GM21717 (cell line): Measurements from ENCODE around the gene GALNT10.
"Not testable (repeated sequence)": the region's sequence is repeated elsewhere in the genome, so short reads cannot be mapped to it uniquely, and the experiment has no call there.

Experiments used
- ATAC-seq: cut with Tn5 transposase; IDR thresholded peaks from one replicate; pipeline ENCODE4 v1.9.1; 2021; ENCODE audit warnings: mild to moderate bottlenecking, moderate library complexity; ENCODE audit not compliant: unreplicated experiment

The GALNT10 gene

DNA sequence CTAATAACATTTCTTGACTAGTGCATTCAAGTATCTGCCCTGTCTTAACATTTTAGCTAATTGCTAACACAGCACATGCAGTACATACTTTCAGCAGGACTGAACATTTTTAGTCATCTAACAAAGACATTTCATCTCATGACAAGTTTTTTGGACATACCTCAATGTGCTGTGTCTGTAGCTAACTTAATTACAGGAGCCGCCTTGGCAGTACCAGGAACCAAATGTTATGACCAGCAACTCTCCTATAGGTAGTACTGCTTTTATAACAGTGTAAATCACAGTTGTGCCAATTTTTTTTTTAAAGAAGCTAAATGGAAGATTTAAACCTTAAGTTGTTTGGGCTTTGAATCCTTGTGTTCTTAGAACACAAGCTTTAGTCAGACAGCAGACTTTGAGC is 155.9 kb downstream of the GALNT10 start:
- no peak for ATAC-seq

DNA sequence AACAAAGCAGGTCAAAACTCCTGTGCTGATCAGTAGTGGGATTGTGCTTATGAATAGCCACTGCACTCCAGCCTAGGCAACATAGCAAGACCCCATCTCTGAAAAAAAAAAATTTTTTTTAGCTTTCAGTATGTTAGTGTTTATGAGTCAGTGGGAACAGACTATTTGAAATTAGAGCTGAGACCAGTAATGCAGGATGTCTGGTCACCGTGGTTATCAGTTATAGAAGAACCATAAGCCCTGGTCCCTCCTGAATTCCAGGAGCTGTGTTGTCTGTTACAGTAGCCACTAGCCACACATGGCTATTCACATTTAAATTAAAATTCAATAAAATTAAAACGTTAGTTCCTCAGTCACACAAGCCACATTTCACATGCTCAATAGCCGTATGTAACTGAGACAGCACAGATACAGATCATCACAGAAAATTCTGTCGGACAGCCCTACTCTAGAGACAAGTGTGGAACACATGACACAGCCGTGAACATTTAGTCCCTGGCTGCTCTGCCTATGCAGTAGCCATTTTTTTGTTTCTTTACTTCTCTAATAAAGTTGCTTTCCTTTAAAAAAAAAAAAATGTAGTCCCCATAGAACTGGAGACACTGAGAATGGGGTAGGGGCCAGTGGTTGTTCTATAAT is 159.2 kb downstream of the GALNT10 start:
- no peak for ATAC-seq

DNA sequence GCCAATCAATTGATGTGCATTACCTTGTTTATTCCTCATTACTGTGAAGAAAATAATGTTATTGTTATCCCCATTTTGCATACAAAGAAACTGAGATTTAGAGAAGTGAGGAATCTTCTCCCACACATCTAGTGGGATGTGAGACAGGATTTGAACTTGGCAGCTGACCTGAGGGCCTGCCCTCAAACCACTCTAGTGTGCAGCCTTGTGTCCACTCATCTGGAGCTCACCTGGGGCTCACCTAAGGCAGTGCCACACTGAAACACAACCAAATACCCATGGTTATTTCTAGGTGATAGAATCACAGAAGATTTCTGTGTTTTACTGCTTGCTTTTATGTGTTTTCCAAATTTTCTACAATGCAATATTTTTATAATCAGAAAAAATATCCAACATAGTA is 160.6 kb downstream of the GALNT10 start:
- ATAC-seq: no peak

DNA sequence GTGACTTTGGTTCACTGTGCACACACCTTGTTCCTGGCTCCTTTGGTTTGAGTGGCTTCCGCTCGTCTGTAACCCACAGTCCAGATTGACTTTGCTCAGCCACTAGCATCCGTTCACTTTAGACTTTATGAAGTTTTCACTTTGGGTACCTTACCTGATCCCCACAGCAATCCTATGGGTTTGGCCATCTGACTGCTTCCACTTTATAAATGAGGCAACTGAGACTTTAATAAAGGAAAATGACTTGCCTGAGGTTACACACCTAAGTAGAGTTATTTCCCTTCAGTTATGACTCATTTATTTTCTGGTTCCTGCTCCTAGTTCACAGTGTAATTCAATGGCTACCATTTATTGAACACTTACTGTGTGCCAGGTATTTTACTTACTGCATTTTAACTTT is 161.0 kb downstream of the GALNT10 start:
- peak; percentile 45 for ATAC-seq

DNA sequence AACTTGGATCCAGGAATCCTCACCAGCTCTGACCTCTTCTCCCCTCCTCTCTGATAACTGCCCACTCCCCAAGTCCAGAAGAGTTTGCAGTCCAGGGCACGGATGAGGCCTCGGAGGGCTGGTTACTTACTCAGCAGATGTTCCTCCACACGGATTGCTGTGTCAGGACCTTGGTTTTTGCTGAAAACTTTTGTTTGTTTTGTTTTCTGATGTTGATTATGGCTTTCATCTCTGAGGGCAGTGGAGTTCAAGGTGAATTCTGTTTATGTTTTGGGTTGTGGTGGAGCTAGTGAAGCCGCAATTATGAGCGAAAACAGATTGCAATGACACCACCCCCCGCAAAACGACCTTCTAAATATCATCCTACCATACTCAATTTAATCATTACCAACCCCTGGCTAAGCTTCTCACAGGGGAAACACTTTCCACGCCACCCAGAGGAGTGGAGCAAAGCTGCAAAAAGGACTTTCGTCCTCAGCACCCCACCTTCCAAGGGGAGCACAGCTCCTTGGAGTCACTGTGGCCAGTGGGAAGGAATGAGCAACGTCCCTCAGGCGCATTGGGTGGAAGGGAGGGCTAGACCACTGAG is 162.5 kb downstream of the GALNT10 start:
- ATAC-seq: no peak

DNA sequence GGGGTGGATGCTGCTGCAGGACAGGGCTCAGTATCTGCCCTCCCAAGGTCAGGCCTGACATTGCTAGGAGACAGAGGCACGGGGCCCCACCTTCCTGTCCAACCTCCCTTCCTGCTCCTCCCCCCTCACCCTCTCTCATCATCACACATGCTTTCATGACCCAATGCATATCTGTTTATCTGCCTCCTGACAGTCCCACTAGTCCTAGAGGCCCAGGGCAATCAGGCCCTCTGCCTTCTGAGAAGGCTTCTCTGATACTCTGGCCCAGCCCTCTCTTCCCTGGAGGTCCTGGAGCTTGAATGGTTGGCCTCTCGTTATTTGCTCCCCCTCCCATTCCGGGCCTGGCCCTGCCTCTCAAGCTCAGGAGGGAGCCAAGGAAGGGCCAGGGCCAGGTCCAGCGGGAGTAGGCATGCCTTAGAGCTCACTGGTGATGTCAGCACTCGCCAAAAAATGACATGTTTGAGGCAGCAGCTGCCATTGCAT is 164.6 kb downstream of the GALNT10 start:
- ATAC-seq: no peak

DNA sequence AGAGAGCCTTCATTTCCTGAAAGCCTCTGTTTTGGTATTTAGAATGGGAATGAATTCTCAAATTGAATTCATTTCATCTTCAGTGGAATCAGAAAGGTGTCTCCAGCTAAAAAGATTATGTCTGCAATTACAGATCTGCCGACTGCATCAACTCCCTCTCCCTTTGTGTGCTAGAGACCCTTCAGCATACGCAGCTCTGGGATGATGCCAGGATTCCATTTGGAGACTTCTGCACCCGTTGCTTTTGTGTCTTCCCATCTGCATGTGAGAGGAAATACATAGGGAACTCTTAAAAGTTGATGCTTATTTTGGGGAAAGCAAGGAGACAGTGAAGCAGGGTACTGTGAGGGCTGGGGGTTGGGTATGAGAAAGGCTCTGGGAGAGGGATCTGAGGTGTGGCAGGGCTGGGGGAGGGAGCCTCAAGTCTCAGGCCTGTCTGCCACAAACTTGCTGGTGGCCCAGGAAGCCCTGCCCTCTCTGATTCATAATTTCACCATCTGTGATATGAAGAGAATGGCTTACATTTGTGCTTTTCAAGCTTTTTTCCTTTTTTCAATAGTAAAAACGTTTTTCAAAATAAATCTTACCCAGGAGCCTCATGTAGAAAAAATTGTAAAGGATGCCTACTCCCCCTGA is 165.6 kb downstream of the GALNT10 start:
- ATAC-seq: no peak

DNA sequence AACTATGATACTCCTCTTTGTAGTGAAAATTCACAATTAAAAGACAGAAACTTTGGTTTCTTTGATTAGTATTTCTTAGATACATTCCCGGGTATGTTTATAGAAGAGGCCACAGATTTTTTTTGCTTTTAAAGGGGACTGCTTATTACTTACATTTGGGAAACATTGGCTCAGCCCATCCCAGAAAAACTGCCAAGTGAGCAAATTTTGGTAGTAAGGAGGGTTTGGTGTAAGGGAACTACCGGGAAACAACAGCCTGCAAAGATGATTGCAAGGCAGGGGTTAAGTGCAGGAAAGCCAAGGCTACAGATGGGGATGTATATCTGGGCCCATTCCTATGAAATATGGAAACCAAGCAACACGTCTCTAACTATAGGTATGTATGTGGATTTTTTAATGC is 166.4 kb downstream of the GALNT10 start:
- no peak for ATAC-seq

DNA sequence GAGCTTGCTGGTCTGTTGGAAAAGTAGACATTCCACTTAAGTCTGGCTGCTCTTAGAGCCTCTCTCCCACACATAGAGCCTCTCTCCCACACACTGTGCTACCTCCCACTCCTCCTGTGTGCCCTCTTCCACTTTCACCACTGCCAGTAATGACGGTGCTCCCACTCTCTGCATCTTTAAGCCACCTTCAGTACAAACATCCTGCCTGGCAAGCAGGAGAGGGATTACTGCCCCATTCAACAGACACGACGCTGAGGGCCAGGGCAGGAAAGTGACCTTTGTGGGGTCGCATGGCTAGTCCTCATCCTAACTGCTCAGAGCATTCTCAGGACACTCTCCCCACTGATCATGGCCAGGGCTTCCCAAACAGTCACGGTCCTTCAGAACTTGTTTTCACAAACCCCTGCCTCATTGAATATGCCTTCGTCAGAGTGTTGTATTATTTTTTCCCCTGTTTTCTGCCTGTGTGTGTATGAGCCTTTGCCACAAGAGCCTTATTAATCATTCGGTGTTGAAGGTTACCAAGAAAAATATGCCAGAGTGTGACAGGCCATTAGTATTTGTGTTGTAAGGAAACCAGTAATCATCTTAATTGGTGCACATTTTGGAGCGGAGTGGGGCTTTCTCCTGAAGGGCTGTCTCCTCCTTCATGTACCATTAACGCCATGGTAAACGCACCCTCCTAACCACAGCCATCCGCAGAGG is 168.1 kb downstream of the GALNT10 start:
- no peak for ATAC-seq

DNA sequence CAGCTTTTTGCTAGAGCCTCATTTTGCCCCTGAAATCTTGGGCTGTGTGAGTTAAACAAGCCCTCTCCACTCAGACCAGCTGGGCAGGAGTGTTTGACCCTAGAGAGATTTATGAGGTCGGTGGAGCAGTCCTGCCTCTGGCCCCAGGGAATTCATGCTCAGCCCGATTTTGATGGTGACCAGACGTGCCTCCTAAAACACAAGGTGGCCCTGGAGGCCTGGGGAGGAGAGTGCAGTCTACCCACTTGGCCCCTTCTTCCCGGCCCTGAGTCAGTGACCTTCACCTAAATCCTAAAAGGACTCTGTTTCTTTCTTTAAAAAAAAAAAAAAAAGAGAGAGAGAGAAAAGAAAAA is 168.7 kb downstream of the GALNT10 start:
- no peak for ATAC-seq

DNA sequence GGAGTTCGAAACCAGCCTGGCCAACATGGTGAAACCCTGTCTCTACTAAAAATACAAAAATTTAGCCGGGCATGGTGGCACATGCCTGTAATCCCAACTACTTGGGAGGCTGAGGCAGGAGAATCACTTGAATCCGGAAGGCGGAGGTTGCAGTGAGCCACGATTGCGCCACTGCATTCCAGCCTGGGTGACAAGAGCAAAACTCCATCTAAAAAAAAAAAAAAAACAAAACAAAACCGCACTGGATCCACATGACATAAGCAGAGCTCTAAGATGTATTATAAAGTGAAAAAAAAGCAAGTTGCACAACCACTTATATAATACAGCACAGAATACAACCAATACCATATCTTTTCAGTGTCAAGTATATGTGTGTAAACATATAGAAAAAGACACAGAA is 169.7 kb downstream of the GALNT10 start:
- not testable (repeated sequence) for ATAC-seq

DNA sequence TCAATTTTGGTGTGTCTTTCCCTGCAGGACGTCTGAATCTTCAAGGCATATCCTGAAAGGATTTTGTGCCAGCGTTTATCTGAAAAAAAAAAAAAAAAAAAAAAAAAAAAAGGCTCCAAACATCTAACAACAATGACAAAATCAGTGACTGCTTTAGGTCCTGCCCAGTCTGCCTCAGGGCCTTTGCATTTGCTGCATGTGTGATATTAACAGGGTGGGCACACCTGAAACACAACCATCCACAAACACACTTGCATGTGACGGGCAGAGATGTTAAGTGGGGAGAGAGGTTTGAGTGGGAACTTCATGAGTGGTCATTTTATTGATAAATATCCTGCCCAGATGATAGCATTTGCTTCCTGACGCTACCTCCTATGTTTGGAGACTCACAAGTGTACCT is 172.9 kb downstream of the GALNT10 start:
- no peak for ATAC-seq

DNA sequence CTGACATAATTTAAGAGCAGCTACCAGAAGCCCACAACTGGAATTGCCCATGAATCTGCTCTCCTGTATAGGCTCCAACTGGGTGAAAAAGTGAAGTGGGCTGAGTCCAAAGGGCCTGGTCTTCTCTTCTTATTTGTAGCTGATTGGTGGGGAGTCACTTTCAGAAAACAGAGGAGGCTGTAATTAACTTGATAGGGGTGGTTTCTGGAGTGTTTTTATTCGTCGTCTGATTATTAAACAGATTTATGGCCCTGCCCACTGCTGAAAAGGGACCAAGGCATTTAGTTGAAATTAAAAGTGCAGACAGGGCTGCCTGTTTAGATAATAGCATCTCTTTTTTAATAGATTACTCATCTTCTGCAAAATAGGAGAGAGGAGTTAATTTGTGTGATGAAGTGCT is 174.2 kb downstream of the GALNT10 start:
- no peak for ATAC-seq

DNA sequence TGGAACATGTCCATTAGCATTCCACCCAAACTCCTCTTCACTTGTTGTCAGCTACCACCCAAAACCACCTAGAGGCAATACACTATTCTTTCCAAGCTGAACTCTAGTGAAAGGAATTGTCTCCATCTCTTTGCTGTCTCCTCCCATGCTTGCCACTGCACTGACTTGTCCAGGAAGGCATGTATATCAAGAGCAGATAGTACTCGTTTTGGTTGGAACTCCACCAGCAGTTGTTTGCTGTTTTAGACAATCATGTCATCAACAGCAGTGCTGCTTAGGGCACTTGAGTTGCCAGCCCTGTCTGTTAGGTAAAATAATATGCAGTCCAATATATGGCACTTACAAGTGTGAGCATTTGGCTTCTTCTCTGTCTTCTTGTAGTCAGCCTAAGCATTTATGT is 175.3 kb downstream of the GALNT10 start:
- ATAC-seq: no peak

DNA sequence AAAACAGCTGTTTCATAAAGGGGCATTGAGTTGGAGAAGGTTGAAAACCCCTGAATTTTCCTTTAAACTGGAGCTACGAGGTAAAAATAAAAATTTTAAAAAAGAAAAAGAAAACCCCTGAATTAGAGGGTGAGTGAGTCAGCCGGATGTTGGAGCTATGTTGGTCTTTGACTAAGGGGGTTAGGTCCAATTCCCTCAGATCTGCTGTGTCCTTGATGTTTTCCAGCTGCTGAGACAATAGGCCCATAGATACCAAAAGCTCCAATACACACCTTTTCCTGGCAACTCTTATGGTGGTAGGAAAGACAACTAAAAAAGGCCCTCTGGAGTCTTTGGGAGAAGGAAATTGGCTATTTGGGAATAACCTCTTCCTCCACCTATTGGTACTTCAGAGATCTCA is 175.8 kb downstream of the GALNT10 start:
- ATAC-seq: no peak

DNA sequence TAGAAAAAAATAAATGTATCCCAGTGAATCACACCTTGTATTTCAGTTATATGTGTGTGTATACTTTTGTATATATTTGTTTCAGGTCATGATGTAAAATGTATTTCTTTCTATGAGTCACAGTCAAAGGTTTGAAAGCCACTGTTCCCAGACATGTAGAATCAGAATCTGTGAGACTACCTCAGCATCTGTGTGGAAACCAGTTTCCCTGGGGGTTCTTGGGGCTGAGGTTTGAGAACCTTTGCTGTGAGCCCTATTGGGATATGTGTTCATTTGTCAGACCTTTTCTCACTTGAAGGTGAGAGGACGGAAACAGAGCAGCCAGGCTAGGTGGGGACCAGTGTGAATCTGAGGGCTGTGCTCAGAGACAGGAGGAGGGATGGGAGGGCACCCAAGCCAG is 176.6 kb downstream of the GALNT10 start:
- peak; percentile 42 for ATAC-seq

DNA sequence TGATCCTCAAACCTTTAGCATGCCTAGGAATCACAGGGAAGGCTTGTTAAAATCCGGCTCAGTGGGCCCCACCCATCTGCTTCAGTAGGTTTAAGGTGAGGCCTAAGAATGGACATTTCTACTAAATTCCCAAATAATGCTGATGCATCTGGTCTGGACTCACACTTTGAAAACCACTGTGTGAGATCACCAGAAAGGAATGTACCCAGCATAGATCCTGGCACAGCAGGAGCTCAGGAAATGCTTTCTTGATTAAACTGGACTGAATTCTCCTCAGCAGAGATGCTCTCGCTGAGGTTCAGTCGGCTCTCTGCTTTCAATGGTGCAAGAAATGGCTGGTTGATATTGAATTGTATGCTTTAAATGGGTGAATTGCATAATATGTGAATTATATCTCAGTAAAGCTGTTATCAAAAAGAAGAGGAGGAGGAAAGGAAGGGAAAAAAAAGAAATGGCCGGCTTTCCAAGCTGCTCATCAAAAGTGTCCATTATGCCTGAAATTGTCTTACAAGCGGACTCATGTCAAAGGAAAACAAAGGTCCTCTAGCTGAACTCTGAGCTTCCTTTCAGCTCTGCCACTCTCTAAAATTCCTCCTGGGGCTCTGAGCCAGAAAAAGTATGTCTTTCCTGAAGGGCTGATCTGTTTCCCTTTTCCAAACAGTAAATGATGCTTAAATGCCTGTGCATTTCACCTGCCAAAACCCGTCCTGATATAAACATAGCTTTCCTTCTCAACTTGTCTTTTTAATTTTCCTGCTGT is 177.7 kb downstream of the GALNT10 start:
- ATAC-seq: no peak

DNA sequence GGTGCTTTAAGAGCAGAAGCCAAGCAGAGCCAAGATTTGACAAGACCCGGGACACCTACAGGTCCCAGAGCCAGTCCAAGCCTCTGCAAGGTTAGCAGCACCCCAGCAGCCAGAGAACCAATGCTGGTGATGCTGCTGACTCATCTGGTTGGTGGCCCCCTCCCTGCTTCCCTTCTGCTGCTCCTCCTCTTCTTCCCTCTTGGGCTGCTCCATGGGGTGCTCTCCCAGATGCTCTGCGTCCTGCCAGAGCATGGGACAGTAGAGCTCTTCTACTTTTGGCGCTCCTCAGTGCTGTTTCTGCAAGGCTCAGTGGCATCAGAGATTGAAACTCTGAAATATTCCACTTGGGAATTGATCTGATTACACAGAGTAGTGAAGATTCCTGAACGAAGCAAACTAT is 179.1 kb downstream of the GALNT10 start:
- ATAC-seq: no peak

DNA sequence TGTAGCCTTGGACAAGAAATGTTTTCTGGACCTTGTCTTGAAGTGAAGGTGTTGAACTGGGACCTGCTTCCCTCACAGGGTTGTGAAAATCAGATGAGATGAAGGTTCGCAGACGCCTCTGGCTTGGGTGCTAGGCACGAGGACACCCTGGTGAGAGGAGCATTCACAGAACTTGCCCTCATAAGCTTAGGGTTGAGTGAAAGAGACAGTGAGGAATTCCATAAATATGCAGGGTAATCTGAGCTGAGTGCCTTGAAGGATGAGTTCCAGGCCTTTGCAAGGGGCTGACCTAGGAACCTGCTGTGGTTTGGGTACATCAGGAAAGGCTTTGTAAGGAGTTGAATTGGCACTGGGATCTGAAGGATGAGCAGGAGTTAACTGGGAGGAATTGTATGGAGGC is 179.6 kb downstream of the GALNT10 start:
- ATAC-seq: no peak

DNA sequence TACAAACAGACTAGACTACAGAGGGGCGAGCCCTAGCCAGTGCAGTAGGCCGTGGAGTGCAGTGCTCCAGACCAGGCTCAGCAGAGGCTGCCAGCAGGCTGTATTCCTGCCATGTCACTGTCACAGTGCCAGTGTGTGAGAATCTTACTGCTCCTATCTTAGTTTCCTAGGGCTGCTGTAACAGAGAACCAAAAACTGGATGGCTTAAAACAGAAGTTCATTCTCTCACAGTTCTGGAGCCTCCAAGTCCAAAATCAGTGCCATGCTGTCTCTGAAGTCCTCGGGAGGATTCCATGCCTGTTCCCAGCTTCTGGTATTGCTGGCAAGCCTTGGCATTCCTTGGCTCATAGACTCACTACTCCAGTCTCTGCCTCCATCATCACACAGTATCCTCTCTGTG is 180.3 kb downstream of the GALNT10 start:
- no peak for ATAC-seq

DNA sequence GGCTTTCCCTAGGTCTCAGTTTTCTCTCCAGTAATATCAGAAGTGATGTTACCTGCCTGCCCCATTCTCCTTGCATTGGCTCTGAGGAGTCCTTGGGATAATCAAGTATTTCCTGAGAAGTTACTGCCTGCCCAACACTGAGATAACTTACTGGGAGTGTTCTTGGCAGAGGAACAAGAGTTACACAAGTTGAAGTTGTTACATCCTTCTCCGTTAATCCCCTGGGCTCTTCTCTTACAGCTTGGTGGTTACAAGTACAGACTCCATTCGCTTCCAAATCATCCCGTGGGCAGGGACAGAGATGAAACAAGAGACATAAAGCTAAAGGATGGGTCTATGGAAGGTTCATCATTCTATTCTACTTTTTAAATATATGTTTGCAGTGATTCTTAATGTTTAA is 181.2 kb downstream of the GALNT10 start:
- no peak for ATAC-seq
